GM10847 (cell line): ENCODE results near the gene PLOD2.

Experiments used
- POLR2A ChIP-seq: IDR thresholded peaks from 2 replicates; pipeline ENCODE4 v1.6.1; 2011; ENCODE audit not compliant: insufficient read length; ENCODE audit errors: extremely low read depth

Gene PLOD2

GRCh38 chr3:146178006-146178689 lies 17.2 kb upstream of the PLOD2 start:
- no peak for TF ChIP-seq POLR2A

GRCh38 chr3:146177519-146177918 lies 16.5 kb upstream of the PLOD2 start:
- no peak for TF ChIP-seq POLR2A

DNA sequence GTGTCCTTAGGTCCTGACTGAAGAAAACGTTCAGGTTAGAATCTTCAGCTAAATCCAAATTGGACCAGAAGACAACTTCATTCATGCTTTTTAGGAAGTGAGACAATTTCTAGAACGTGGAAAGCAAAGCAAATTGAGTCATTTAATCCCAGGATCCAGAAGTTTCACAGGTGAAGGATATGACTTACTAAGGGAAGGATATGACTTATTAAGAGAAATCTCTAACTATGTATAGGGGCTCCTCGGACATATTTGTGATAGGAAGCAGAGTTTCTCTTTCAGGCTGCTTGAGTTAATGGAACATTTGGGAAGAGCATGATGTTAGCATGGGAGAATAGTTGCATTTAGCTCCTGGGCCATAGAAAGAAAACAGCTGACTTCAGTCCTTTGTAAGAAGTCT lies 16.1 kb upstream of the PLOD2 start:
- TF ChIP-seq POLR2A: no peak

- no peak for TF ChIP-seq POLR2A
These were observed 11.6 kb upstream of the PLOD2 start for GRCh38 chr3:146172586-146172985.

DNA sequence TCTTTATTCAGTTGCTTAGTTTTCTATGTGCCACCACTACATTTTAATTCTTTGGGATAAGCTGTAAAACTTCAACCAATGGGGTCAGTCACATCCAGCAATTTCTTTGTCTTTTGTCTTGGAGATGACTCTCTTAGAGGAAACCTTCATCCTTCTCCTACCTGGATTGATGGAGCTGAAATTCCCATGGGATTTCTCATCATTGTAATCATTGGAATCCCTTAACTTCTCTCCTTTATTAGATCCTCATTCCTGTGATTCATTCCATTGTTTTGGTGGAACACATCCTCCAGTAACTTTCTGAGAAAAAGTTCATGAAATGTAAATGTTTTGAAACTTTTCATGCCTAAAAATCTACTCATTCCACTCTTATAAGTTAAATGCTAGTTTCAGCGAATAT lies 9.6 kb upstream of the PLOD2 start:
- TF ChIP-seq POLR2A: no peak

DNA sequence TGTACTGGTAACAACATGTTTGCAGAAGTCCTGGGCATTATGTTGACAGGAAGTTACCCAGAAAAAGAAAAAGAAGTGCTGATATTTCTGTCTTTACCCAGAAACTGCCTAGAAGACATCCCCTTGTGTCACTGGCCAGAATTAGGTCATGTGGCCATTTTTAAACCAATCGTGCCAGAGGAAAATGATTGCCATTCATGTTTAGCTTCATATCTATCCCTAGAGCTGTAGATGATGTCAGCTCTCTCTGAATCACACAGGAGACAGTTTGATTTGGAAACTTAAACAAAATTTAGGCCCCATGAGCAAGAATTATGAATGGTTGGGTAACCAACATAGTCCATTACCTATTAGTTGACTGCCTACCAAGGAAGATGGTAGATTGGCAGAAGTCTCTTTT lies 8.9 kb upstream of the PLOD2 start:
- TF ChIP-seq POLR2A: no peak

- no peak for TF ChIP-seq POLR2A
These were observed 5.8 kb upstream of the PLOD2 start for GRCh38 chr3:146166826-146167225.

GRCh38 chr3:146166415-146166821 lies 5.4 kb upstream of the PLOD2 start:
- no peak for TF ChIP-seq POLR2A

- no peak for TF ChIP-seq POLR2A
These were observed 4.9 kb upstream of the PLOD2 start for GRCh38 chr3:146165877-146166276.

DNA sequence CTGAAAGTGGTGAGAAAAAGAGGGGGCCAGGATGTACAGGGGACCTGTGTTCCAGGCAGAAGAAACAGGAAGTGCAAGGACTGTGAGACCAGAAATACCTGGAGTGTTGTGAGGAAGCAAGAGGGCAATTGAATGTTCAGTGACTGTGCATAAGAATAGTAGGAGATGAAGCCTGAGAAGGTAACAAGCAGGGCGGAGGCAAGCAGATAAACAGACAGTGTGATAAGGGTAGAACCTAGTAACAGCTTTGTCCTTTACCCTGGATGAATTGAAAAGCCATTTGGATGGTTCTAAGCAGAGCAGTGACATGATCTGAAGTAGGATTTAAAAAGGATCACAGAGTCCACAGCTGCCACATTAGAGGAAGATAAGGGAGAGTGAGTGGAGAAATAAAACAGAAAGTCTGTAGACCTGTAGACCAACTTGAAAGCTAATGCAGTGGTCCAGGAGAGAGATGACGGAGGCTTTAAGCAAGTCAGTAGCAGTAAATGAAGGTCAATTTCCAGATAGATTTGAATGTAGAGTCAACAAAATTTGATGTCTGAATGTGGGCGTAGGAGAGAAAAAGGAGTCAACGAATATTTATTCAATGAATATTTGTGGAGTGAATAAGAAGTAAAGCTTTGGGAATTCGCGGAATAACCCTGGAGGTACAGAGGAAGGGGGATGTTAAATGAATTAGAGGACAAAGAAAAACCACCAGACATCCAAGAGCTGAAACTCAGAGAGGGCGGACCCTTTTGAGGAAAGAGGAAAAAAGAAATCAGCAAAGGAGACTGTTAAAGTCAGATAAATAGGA lies 4.2 kb upstream of the PLOD2 start:
- TF ChIP-seq POLR2A: no peak

DNA sequence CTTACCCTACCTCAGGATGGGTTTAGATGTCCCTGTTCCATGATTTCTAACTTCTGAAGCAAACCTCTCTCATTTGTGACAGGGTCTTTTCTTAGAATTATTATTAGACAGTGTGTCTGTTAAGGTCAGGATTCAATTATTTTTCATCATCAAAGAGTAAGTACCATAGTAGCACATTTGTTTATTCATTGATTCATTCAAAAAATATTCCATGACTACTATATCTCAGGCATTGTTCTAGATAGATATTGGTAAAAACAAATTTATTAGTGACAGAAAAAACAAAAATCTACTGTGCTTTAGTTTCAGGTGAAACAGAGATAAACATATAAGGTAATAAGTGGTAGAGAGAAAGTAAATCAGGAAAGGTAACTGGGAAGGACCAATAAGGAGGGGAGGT lies 3.5 kb upstream of the PLOD2 start:
- TF ChIP-seq POLR2A: no peak

- no peak for TF ChIP-seq POLR2A
These were observed 3.1 kb upstream of the PLOD2 start for GRCh38 chr3:146164071-146164470.

DNA sequence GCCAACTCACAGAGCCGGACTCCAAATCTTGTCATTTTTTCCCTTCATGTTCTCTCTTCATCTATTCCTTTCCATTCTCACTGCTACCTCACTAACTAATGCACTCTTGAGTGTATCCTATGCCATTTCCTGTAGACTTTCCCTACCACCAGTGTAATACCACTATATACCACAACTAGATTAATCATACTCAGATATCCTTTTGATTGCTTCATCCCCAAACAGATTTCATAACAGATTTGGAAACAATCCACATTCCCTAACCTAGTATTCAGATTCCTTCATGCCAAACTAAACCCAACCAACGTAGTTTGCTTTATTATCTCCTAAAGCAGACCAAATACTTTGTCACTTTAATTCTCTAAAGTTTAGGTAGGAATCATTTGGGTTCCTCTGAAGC lies 2.6 kb upstream of the PLOD2 start:
- no peak for TF ChIP-seq POLR2A

DNA sequence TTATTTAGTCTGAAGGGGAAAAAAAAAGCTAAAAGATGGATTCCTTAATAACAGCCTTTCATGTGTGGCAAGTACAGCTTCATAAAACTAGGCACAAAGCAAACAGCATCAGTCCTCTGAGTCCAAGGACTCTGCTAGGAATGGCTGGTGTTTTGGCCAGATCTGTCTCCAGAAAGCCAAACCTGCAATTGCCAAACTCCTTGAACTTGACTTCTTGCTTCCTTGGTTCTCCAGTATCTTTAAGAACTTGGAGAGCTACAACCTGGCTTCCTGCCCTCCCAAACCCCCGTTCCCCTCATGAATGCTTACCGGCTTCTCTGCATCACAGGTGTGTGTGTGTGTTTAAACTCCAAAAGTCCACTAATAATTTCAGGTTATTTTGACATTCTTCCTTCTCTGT lies 1.6 kb upstream of the PLOD2 start:
- no peak for TF ChIP-seq POLR2A

DNA sequence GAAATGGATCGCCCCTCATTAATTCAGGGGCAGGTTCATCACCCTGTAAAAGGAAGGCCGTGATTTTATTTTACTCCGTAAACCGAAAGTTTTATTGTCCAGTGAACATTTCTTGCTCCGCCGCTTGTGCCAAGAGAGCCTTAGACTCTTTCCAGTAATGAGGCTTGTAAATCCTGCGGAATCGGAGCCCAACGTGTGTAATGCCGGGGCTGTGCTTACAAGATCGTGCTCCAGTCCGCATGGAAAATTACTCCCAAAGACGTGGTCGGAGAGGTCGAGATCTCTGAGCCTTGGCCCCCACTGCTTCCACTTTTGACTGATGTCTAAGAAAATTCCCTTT lies 649 bp upstream of the PLOD2 start:
- TF ChIP-seq POLR2A: no peak

DNA sequence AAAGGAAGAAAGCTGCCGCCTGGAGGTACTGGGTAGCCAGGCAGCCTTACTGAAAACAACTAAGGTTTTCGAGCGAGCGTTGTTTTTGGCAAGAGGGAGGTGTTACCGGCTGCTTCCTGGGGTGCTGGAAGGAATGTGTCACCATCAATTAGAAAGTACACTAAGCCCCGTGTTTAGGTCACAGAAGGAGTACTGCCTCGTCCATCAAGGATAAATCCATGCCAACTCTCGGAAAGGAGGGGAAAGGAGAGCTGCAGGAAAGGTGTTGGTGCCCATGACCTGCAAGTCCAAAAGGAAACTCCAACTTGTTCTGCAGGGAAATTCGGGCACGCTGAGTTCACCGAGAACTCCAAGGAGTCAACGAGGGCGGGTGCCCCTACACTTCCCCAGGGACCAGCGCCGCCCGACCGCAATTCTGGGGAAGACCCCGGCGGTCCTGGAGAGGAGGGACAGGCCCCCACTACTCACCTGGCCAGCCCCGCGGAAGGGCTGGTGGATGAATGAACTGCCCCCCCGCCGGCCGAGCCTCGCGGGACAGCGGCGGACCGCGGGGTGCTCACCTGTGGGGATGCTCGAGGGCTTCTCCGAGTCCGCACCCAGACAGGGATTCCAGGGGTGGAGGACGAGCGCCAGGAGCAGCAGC lies 542 bp downstream of the PLOD2 start:
- TF ChIP-seq POLR2A: no peak

GRCh38 chr3:146159616-146160320 lies 1.2 kb downstream of the PLOD2 start:
- no peak for TF ChIP-seq POLR2A
